Measurements from ENCODE around the gene WNT1.

DNA sequence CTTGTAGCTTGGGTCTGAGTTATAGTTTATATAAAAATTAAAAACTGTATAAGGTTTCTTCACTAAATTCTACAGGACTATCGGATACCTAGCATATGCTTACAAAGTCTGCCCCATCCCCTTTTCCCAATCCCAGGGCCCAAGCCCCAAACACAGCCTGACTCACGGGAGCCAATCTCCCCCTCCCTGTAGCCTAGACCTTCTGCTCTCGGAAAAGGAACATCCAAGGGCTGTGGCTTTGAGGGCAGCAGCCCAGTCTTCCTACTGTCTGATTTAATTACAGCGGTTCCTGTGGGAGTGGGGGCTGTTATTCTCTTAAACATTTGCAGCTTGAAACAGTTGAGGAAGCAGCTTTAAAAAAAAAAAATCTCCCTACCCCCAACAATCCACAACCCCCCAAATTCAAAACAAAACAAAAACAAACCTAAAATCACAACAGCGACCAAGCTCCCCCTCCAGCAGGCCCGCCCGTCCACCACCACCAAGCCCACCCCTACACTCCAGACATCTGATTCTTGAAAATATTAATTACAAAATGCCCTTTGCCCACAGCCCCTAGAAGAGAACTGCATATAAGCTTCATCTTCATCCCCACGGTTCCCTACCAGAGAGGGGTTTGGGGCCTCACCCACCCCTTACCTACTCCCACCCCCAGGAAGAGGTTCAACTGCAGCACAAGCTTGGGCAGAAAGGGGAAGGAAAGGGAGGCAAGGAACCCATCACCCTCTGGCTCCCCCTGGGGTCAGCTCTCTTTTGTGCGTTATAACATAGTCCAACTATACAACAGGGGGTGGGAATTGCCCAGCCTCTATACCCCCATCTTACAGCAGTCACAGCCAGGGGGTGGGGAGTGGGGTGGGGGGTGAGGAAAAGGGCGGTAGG lies 41.6 kb downstream of the WNT1 start:
- TF ChIP-seq POLR2A (IDR thresholded peaks at IDR 0.05) (no peak), CTCF (IDR thresholded peaks at IDR 0.05) (peak in 4 of 12 donors; percentile 15 to 29 (median 16))
